HG03558 (cell line): ENCODE results near the gene FEZ2.
A peak's percentile ranks its signal among the peaks of the same experiment; 100 is the strongest.

Source experiments
- ATAC-seq: cut with Tn5 transposase; IDR thresholded peaks from one replicate; pipeline ENCODE4 v1.9.1; 2021; ENCODE audit warnings: moderate number of reproducible peaks; ENCODE audit not compliant: unreplicated experiment; ENCODE audit errors: extremely low read depth

The FEZ2 gene

DNA sequence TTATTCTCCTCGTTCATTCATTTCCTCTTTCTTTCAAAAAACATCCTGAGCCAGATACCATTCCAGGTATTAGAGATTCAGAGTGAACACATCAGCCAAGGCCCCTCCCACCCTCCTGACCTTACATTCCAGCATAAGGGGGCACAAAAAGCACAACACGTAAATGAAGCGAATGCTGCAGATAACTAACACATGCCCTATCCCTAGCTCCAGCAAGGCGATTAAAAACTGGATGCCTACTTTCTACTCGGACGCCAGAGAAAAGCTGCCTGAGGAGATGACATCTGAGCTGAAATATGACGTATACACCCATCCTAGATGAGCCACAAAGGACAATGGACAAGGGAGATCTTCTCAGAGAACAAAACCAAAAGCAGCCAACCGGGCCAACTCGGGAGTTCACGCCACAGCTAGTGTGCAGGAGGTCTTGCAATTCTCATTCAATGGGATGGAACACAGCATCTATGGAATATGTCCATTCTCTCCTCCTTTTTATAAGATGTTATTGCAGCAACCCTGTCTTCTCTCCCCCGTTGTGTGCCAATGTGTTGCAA, 33.5 kb downstream of the FEZ2 start:
- ATAC-seq: no peak

DNA sequence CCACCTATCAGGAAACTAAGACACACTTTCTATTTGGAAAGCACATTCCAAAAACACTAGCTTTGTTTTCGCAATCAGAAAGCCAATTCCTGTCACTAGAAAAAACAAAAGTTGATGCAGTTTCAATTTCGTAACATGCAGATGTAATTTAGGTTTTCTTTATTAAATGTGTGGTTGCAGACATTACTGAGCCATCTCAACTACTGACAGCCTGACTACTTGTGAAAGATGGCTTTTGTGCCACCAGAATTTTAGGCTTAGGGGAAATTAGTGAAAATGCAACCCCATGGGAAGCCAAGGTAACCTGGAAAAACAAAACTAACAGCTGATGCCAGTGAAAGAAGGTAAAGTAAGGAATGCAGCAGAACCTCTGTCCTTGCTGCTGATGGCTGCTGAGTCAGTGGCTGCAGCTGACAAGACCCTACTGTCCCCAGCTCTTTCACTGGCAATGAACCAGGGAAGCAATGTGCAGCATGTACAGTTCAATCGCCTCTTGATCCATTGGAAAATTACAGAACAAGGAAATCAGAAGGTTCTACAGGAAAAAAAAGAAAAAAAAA, 34.9 kb downstream of the FEZ2 start:
- ATAC-seq: no peak

DNA sequence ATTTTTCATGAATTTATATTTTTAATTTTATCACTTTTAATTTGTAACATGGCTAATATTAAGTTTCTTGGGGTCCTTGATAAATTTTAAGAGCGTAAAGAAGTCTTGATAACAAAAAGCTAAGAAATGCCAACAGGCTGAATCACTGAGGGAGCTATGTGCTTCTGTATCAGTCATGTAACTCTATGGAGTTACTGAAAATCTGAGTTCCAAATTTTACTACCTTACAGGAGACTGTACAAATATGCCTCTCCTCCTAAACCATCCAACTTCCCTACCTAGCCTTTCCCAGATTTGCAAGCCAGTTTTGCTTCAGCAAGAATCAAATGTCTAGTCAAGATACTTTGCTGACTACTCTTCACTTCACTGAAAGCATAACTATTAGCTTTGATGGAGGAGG, 35.7 kb downstream of the FEZ2 start:
- ATAC-seq: no peak

DNA sequence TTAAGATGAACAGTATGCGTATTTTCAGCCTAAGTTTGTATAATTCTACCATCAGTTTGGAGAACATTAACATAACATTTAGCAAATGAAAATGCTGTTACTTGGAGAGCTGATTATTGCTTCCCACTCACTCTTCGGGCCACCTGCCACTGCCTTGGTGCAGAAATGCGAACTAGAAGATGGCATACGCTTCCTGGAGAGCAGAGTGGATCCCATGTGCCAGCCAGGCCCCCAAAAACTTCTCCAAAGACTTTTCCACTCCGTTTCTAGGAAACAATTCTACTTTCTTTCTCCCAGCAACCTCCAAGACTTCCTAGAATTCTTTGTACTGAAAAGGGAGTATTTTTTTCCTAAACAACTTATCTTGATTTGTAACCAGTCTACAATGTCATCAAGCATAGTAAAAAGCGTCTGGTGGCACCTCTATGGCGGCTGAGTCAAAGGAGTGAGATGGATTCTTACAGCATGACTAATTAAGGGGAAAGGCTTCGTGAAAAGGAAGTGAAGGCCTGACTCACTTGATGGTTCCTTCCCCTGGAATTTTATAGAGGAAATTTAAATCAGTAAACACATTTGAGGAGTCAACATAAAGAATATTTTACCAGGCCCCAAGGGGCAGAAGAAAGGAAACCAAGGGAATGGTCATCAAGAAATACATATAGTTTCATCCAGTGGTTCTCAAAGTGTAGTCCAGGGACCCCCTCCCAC, 36.6 kb downstream of the FEZ2 start:
- ATAC-seq: no peak

DNA sequence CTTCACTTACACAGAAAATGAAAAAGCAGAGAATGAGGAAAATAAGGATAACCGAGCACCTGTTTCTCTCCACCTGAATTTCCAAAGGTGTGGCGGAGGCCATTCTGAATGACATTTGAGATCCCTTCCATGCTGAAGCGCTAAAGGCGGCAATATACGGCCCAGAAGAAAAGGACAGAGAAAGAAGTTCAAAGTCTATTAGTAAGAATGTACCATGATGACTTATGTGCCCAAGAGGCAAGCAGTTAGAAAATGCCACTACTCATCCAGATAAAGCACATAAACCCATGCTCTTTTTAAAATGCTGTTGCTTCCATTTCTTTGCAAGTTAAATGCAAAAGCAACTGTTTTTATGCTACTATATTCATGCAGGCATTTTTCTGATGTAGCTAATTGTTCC, 37.2 kb downstream of the FEZ2 start:
- ATAC-seq: no peak

DNA sequence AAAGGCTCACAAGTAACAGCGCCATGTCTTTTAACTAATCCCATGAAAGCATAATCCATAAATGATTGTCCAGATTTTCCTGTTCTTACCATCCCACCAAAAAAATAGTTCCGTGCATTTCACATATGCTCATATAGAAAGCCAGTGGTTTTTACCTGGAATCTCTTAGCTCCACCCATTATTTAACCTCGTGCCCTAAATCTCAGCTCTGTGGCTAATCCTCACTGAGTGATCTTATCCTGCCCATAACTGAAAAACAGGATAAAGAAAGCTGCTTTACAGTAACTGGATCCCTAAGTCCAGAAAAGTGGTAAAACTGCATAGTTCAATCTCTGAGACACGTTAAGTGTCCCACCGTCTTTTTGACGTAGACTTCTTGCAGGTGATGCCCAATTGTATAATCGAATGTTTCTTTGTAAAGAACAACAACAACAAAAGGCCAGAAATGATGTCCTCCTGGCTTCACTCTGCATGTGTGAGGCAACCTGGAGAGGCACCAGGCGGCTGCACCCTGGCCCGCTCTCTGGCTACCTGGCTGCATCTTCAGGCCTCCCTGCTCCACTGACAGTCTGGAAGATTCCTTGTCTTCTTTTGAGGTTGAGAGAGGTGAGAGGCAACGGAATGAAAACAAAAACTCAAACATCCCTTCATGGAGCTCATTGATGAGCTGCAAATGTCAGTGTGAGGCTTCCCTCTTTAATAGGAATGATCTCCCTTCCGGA, 38.6 kb downstream of the FEZ2 start:
- ATAC-seq: no peak

DNA sequence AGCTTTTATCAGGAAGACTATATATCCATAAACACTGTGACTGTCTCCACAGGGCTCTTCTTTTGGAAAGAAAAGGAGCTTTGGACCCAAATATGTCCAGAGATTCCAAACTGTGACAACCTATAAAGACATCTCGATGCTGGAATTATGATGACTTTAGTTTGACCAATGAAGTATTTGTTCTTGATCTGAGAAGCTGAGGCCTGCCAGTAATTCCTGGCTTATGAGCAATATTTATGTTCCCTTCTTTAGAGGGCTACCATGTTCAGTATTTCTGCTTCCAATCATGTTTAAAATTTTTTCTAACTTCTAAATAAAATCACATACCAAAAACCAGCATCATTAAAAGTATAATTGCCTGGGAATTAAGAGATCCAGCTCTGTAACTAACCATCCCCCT, 41.1 kb downstream of the FEZ2 start:
- ATAC-seq: no peak

DNA sequence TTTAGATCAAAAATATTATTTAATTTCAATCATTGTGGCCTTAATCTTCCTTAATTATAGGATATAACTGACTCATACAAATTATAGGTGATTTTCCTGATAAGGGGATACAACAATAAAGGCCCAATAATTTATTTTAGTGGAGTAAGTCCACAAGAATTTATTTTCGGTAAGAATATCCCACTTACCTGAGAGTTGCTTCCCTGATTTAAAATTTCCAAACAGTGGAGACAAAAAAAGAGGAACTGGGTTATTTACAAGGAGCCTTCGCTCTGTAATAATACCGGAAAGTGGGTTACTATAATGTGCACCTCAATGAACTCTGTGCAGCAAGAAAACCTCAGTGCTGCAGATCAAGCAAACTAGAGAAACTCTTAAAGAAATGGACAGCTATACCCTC, 42.2 kb downstream of the FEZ2 start:
- ATAC-seq: no peak

DNA sequence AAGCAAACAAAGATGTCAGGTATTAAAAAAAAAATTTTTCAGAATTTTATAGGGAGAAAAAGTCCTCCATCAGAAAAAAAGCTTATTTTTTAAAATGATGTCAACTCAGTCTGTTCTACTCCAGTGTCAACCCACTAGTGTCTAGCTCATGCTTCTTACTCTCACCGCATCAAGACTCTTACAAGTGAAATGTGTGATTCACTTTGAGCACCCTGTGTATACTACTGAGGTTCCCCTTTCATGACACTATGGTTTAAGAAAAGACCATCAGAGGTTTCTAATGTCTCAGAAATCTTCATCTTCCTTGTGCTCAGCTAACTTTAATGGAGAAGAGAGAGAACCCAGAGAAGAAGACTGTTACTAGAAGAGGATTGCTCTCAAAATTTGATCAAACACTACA, 43.4 kb downstream of the FEZ2 start:
- ATAC-seq: no peak

DNA sequence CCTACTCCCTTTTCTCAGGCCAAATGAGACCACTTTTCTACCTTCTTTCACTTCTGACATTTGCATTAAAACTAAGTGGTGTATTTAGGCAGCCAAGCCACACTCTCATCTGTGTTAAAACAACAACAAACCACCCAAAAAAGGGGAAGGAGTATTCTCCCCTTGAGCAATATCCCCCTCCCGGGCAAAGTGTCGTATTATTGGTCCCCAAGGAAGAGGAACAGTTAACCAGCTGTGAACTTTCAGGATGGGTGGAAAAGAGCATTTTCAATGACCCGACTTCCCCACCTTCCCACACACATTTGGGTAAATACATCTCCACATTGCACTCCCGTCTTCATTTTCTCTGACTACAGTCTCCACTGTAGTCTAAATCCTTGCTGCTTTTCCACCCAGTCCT, 44.3 kb downstream of the FEZ2 start:
- ATAC-seq: no peak

DNA sequence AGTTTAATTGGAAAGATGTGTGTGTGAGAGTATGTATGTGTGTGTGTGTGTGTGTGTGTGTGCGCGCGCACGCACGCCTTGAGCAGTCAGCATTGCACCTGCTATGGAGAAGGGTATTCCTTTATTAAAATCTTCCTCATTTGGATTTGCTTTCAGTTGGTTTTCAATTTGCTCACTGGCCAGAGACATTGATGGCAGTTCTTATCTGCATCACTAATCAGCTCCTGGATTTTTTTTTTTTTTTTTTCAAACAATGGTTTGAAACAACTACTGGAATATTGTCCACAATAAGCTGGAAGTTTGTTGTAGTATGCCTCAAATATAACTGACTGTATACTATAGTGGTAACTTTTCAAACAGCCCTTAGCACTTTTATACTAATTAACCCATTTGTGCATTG, 48.0 kb downstream of the FEZ2 start:
- ATAC-seq: no peak

DNA sequence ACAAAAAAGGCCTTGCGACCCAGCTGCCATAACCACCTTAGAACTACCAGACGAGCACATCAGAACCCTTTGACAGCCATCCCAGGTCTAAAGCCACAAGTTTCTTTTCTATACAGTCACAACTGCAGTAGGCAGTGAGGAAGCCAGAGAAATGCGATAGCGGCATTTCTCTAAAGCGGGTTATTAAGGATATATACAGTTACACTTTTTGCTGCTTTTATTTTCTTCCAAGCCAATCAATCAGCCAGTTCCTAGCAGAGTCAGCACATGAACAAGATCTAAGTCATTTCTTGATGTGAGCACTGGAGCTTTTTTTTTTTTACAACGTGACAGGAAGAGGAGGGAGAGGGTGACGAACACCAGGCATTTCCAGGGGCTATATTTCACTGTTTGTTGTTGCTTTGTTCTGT, 48.8 kb downstream of the FEZ2 start:
- no peak for ATAC-seq

DNA sequence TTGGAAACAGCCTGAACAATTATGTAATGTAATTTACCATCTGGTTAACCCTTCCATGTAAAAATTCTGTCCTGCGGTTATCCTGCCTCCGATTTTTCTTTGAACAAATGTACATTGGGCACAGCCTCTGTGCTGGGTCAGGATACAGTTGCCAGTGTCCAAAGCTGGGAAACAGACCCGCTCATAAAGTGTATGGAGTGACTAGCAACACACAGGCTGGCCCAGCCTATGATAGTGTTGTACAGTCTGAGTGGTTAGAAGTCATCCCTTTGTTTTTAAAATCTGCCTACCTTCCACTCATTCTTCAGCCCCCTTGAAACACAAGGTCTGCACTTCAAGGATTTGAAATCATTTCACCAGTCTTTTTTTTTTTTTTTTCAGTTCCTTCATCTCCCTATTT, 50.1 kb downstream of the FEZ2 start:
- no peak for ATAC-seq

DNA sequence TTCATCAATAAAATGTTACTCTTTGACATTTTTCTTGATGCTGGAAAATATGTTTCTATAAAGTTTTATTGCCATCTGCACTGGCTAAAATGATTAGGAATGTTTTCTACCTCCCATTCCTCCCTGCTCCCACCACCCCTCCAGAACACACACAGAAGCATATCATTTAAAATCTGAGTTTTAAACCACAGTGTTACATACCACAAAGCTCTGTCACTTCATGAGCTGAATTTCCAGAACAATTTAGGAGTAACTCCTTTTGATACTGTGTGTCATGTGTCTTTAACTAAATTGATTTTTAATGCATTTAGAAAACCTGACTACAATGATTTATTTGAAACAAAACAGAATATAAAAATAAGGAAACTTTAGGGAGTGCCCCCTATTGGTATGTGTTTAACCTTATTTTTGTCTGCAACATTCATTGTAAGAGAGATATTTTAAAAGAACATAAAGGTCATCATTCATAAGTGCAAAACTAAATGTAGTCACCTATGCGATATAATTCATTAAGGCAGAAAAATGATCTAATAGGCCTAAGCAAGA, 52.0 kb downstream of the FEZ2 start:
- ATAC-seq: no peak

DNA sequence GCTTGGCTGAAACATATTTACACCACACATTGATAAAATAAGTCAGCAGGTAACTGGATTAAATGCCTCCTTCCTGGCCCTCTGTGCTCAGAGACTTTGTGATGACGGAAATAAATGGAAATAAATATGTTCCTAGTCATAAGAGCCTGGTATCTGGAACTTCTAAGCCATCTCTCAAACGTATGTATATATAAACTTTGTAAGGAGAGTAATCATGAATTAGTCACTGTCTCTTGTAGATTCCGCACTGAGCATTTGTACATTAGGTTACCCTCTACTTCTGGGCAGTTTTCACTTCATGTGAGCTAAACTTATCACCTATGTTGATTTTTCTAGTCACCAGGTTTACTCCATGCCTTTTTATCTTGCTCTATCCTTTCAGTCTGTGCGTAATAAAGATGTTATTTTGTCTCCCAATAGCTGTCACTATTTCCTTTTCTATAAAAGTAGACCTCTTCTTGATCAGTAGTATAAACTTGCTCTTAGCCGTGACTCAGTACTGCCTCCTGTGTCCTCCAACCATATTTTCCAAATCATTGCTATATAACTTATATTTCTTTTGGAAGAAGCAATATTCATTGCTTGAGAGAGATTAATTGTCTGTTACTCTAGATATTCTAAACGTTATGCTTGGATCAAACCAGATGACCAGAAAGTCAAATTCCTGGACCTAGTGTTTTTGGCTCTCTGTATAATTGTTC, 53.2 kb downstream of the FEZ2 start:
- no peak for ATAC-seq

DNA sequence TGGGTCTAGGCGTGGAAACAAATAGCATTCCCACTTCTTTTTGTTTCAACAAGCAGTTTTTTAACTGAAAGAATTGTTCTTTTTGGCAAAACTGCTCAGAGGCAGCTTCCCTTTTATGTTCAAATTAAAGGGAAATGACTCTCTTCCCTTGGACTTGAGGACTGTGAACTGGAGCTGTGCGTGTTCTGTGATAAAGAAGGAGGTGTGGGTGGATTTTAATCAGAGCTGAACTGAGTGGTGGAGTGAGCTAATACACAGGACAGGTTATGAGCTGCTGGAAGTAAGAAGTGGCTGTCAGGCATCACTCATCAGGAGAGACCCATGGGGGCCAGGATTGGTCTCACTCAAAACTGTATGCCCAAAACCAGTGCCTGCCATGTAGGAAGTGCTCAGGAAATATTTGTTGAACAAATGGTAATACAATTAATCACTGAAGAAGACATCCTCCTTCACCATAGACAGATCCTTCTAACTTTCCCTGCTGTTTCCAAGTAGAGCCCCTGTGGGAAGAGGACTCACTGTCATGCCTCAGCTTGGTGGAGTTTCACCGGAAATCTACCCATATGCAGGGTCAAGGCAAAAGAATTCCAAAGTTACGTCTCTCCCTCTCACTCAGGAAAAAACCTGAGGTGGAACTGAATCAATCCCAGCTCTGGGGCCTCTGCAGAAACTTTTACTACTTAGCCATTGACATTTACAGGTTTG, 55.9 kb downstream of the FEZ2 start:
- no peak for ATAC-seq

DNA sequence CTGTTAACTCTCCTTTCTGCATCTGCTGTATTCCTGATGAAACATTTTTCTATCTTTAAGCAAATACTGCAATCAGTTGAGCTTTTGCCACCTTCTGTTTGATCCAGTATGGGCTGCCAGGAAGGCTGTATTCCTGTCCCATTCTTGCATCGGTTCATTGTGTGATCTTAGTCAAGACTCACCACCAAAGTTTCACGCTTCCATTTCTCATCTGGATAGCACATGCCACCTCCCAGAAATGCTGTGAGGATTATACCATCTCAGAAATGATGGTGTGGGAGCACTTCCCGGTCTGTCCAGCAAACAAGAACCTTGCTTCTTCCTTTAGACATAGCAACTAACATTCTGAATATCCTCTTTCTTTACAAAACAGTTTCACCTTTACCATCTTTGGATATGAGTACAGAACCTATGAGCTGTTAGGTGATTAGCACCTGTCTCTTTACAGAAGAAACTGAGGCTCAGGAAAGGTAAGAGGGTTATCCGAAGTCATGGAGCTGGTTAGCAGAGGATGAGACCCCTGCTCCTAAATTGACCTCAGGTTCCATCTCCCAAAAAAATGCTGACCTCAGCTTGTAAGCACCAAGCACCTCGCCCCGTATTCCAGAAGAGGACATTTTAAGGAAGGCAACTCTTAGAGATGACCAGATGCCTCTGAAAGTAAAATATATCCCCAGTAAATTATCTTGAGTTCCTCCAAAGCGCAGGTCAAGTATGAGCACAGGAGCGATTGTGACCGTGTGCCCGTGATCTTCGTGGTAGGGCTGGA, 56.8 kb downstream of the FEZ2 start:
- ATAC-seq: no peak

DNA sequence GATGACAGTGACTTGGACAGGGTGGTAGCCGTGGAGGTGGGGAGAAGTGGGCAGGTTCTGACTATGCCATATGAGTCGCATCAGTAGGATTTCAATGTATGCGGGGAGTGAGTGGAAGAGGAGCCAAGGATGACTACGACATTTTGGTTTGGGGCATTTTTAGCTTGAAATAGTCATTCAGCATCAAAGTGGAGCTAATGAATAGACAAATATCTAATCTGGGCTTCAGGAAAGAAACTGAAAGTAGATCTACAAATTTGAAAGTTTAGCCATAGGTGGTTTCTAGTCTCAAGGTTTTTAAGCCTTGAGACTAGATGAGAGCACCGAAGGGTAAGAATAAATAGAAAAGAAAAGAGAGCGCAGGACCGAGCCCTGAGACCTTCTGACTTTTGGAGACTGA, 58.3 kb downstream of the FEZ2 start:
- peak; percentile 68 for ATAC-seq

DNA sequence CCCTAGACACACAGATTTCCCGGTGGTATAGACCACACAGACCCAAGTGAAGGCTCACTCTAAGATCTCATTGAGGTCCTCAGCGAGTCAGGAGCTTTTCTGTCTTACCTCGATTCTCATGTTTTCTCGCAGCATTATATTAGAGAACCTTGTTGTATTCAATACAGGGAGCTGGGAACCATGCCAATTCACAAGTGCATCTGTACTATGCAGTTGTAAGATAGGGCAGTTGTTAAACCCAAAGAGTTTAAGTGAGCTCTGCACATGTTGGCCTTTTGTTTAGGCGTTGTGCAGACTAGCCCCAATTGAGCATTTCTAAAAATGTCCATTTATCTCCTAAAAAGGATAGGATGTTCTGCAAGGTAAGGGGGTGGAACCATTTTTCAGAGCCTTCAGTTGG, 59.6 kb downstream of the FEZ2 start:
- no peak for ATAC-seq
